Peyer's patch (tissue), 4 donors: ENCODE results near the gene STOML1.

Experiments
- POLR2A ChIP-seq, 2 donors: fragments of 450-650 bp; IDR thresholded peaks; one replicate each; pipeline ENCODE4 v1.5.1; 2017; ENCODE audit warnings: antibody characterized with exemption in 2 of 2, mild to moderate bottlenecking in 2 of 2, moderate library complexity in 2 of 2
- TF ChIP-seq, protein P1 (sequence below), 6 experiments: fragments of 450-650 bp in 4 of 6; fragments of 200-600 bp in 2 of 6; sonication (generic) in 1 of 6; IDR thresholded peaks; one replicate each; pipeline ENCODE4 v1.5.1; 2017 to 2019; ENCODE audit warnings: antibody characterized with exemption in 6 of 6, mild to moderate bottlenecking in 3 of 6, moderate library complexity in 1 of 6

DNA sequence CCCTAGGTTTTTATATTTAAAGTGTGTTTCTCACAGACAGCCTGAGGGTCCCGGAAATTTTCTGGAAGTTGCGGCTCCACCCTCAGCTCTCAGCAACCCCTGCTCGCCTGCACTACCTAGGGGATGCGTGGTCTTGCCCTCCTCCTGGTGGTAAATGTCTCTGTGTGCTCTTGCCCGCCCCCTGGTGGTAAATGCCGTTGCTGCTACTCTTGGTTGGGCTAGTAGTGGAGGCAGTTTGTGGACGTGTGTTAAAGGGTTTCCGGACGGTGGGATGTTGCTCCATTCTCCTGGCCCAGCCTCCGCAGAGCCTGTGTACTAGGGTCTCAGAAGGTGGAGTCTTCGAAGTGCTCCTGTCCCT is 27.4 kb downstream of the STOML1 start:
- TF ChIP-seq, protein P1, sequence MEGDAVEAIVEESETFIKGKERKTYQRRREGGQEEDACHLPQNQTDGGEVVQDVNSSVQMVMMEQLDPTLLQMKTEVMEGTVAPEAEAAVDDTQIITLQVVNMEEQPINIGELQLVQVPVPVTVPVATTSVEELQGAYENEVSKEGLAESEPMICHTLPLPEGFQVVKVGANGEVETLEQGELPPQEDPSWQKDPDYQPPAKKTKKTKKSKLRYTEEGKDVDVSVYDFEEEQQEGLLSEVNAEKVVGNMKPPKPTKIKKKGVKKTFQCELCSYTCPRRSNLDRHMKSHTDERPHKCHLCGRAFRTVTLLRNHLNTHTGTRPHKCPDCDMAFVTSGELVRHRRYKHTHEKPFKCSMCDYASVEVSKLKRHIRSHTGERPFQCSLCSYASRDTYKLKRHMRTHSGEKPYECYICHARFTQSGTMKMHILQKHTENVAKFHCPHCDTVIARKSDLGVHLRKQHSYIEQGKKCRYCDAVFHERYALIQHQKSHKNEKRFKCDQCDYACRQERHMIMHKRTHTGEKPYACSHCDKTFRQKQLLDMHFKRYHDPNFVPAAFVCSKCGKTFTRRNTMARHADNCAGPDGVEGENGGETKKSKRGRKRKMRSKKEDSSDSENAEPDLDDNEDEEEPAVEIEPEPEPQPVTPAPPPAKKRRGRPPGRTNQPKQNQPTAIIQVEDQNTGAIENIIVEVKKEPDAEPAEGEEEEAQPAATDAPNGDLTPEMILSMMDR (IDR thresholded peaks at IDR 0.05): peak; percentile 83 to 97 (median 88)
- no peak for TF ChIP-seq POLR2A (IDR thresholded peaks at IDR 0.05)
